SIG-M5 treated with dmso at 0.1 percent for 504 hours (cell line): ENCODE measurements around the gene BTBD7.

Experiments used
- DNase-seq: peaks from one replicate; lab custom pipeline; 2025; ENCODE audit not compliant: unreplicated experiment; lab: John Stamatoyannopoulos, UW

The BTBD7 gene

DNA sequence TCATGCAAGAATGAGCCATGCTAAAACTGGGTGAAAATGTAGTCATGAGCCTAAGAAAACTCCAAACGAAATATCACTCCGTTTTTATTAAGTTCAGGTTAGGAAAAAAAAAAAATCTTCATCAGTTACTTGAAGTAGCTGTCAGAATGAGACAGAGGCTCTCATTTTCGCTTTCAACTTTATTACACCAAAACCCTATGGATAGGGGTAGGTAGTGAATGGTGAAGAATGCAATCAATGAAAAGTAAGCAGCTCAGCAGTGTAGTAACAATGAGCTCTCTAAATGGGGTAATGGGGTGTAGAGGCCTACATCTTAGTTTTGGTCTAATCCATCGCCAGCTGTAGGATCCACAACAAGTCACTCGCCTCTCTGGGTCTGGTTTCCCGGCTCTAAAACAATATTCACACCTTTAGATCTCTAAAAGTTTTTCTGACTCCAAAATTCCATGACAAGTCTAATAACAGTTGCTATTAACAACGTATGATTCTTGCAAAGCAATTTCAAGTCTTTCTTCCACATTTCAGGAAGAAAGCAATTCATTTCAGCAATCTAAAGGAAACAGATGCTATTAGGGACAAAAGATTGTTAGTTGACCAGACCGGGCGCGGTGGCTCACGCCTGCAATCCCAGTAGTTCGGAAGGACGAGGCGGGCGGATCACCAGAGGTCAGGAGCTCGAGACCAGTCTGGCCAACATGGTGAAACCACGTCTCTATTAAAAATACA, 1.7 kb downstream of the BTBD7 start:
- DNase-seq = no peak

DNA sequence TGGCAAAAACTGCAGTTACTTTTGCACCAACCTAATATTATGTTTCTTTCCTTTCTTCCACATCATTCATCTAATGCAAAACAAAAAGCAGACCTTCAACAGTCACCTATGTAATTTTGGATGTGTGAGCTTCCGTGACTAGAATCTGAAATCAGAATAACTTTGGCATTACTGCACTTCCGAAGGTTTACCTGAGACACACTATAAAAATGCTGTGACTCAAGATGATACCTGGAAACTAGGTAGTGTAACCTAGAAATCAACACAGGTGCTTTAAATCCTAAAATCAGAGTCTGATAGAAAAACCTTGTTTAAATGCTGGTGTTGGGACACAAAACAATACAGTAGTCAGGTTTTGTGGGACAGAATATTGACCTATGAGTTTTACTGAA, 2.2 kb downstream of the BTBD7 start:
- no peak for DNase-seq

DNA sequence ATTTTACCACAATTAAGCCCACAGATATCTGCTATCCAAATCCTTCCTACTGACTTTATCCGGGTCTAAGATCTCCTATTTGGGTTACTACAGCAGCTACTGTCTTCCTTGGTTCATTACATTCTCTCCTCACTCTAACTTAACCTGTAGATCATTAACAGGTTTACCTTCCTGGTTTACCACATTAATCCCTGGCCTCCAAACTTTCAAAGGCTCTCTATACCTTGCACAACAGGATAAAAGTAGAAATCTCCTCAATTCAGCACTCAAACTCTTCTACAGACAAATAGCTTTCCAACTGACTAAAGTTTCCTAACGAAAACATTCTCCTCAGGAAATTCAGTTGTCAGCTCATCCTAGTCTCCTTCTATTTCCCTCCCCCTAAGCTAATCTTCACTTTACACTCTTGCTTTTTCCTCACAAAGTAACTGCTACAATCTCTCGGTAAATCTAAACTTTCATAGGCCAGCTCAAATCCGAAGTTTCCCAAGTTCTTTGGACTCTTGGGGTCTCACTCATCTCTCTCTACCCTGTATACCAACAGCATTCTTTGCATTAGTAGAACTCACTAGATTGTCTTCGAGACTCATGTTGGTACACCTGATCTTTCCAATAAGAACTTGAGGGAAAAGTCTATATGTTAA, 2.7 kb downstream of the BTBD7 start:
- no peak for DNase-seq

DNA sequence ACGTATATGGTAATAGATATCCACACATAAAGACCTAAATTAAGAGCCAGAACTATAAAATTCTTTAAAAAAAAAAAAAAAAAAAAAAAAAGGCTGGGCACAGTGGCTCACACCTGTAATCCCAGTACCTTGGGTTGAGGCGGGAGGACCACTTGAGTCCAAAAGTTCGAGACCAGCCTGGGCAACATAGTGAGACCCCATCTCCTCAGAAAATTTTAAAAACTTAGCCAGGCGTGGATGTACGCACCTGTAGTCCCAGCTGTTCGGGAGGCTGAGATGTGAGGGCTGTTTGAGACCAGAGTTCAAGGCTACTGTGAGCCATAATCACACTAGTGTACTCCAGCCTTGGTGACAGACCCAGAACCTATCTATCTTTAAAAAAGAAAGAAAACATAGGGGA, 4.3 kb downstream of the BTBD7 start:
- DNase-seq = no peak

DNA sequence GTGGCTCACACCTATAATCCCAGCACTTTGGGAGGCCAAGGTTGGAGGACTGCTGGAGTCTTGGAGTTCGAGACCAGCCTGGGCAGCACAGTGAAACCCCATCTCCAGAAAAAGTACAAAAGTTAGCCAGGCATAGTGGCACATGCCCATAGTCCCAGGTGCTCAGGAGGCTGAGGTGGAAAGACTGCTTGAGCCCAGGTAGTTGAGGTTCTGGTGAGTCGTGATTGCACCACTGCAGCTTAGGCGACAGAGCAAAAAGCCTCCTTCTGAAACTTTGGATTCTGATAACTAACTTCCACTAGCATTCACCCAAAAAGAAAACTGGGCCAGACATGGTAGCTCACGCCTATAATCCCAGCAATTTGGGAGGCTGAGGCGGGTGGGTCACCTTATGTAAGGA, 6.6 kb downstream of the BTBD7 start:
- DNase-seq = no peak

DNA sequence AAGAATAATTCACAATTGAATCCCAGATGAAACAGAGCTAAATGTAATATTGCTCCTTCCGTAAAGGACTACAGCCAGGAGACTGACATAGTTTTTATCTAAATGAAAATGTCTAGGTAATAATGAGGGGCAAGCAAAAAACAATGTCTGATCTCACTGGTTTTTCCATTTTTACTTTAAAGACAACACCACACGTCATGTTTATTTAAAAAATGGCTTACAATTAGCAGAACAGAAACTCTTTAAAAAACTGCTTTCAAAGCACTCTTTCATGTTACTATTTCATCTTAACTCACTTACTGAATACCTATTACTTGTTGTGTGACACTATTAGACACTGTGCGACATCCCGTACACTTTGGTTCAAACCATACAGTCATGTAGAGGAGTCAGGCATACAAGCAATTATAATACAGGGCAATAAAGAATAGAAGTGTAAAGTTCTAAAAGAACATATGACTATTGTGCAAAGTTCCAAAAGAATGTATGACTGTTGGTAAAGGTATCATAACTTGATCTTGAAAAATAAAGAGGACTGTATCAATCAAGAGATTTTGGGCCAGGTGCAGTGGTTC, 9.1 kb downstream of the BTBD7 start:
- DNase-seq = no peak

DNA sequence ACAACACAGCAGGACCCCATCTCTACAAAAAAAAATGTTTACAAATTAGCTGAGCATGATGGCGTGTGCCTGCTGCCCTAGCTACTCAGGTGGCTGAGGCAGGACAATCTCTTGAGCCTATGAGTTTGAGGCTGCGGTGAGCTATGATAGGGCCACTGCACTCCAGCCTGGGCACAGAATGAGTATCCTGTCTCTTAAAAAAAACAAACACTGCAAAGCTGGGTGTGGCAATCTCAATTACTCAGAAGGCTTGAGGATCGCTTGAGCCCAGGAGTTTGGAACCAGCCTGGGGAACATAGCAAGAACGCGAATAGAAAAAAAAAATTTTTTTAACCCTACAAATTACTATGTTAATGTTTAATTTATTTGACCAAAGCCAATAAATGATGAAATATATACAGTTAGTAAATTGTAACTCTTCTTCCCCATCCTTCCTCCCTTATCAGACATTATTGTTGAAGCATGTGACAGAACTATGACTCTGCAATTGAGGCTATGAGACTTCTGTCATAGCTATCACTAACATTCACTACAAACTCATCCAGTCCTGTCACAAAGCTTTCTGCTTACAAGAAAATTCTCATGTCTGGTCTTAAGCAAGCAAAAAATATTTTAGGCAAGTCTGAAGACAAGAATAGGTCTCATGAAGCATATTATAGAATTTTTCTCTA, 9.8 kb downstream of the BTBD7 start:
- no peak for DNase-seq

DNA sequence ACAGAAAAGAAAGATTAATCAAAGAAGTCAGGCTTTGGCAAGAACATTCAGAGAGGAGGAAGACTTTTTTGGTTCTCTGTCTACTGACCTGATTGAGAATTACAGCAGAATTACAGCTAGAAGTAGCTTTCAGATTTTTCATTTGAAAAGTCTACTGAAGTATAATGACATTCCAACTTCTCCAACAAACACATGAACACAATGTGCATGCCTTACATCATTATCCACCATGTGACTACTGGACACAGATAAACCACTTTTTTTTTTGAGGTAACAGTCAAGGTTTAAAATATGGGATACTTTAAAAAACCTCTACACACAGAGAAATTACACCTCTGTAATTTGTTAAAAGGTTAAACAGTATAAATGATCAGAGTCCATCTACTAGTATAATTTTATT, 12.3 kb downstream of the BTBD7 start:
- no peak for DNase-seq

DNA sequence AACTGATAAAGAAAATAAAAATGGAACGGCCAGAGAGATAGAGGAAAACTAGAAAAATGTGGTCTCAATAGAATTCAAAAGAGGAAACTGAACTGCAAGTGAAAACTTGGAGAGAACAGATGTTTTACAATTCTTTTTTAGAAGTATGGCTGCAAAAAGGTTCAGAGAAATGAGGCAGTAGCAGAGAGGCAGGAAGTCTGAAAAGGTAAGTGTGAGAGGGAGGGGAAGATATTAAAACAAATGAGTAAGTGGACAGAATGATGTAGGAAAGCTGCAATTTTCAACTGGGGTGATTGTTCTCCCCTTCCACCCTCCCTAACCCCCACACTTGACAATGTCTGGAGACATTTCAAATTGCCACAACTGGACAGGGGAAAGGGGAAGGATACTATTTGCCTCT, 12.9 kb downstream of the BTBD7 start:
- DNase-seq = no peak

DNA sequence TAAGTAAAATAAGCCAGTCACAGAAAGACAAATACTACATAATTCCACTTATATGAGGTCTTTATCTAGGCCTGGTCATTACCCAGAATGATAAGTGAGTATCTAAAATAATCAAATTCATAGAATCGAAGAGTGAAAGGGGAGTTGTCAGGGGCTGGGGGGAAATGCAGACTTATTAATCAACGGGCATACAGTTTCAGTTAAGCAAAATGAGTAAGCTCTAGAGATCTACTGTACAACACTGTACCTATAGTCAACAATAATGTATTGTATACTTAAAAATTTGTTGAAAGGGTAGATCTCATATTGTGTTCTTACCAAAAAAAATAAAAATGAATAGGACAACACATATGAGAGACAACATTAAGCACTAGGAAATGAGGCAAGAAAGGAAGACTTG, 13.3 kb downstream of the BTBD7 start:
- DNase-seq = no peak

DNA sequence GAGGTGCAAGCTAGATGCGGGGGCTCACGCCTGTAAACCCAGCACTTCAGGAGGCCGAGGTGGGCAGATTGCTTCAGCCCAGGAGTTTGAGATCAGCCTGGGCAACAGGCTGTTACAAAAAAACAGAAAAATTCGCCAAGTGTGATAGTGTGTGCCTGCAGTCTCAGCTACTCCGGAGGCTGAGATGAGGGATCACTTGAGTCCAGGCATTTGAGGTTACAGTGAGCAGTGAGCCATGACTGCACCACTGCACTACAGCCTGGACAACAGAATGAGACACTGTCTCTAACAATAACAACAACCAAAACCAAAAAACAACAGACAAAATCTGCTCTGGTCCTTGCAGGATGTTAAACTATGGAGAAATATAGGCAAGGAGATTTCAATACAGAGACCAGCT, 13.9 kb downstream of the BTBD7 start:
- no peak for DNase-seq

DNA sequence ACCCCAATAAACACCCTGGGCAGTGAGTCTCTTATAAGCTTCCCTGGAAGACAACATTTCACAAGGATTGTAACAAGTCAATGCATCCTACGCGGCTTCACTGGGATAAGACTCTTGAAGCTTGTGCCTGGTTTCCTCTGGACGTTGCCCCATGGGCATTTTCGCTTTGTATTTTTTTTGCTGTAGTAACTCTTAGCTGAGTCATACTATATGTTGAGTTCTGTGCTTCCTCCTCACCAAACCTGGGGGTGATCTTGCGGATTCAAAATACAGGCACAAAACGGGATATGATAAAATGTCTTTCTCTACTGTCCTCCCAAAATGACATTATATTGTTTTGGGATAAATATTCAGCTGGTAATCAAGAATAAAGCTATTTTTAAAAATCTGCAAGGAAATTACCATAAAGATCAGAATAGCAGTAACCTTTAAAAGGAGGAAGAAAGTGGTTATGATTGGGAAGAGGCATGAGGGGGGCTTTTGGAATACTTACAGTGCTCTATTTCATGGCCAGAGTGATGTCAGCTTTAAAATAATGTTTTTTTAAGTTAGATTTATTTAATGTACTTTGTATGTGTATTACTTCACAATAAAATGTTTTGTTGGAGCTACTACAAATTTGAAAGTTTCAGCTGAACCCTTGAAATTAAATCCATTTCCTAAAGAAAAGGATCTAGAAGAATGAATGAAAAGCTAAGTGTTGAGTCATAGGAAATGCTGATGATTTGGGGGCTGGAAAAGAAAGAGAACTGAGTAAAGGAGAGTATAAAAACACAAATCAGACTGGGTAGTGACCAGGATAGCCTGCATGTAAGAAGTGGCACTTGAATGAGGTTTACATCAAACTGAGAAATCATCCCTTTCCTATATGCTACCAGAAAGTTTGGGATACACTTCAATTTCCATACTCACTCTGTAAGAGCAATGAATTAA, 14.7 kb downstream of the BTBD7 start:
- DNase-seq = no peak

DNA sequence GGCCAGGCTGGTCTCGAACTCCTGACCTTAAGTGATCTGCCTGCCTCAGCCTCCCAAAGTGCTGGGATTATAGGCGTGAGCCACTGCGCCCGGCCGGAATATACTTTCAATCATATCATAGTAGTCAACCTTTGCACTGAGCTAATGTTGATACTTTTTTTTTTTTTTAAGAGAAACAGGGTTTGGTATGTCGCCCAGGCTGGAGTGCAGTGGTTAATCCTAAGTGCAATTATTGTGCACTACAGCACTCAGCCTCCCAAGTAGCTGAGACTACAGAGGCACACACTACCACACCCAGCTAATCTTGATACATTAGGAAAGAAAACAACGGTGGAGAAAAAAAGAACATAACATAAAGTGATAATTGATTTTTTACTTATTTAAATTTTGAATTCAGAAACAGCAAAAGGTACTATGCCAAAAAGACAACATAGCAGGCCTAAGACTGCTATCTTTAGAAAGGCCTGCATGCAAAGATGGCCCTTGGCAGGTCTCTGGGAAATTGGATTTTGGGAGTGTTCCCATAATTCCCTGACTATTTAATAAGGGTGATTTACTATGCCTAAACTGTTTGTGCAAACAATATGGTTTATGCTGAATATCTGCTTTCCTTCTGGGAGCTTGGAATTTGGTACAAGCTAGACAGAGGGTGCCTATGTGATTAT, 15.5 kb downstream of the BTBD7 start:
- DNase-seq = no peak

DNA sequence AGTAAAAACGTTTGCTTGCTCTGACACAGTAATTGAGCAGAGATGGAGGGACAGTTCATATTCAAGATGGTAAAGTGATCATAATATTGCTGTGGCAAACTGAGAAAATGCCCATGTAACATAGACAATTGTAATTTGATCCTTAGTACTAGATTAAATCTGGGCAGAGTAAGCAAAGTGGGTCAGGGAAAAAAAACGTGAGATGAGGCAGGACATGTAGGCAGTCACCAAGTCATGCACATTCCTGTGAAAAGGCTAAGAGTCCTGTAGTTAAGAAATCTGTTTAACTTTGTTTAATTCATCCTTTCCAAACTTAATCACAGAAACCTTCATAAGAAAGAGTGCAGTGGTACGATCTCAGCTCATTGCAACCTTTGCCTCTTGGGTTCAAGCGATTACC, 16.1 kb downstream of the BTBD7 start:
- DNase-seq = no peak

DNA sequence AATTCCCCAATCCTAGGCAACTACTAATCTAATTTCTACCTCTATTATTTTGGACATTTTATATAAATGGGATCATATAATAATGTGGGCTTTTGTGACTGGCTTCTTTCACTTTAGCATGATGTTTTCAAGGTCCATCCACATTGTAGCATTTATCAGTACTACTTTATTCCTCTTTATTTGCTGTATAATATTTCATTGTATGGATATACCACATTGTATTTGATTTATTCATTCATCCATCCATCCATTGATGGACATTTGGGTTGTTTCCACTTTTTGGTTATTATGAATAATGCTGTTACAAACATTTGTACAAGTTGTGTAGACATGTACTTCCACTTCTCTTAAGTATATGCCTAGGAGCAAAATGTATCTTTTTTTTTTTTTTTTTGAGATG, 17.3 kb downstream of the BTBD7 start:
- DNase-seq = no peak

DNA sequence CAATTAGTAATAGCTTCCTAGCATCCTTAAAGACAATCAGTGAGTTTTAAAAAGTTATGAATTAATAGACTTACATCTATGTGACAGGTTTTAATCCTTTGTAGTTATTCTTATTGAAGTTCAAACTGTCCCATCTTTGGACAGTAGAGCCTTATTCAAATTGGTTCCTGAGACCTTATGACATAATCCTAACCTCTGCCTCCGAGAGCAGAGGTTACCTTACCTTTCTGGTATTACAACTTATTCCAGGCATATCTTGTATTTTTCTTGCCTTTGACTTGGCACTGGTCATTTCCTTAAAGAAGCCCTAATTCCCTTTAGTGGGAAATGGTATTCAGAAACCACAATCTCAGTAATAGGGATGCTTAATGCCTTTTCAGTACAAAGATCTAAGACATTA, 21.8 kb downstream of the BTBD7 start:
- no peak for DNase-seq

DNA sequence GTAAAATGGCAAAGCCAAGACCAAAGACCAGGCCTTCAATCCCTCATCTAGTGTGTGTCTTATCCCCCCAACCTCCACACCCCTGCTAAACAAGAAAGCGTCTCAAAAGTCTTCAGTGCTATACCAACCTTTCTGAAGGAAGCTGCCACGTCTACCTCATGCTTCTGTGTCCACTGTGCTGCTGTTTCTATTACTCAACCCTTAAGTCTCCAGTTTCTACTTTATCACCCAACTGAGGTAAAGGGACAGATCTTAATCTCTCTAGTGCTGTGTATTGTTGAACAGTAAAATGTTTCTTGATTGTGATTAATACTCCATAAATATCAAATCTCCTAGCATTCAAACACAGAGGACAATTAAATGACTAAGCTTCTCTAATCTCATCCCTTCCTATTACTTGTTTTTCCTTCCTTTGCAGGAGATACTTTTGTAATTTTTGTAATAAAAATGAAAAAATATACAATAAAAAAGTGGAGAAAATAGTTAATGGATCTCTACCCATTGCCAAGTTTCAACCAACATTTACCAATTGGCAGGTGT, 23.3 kb downstream of the BTBD7 start:
- no peak for DNase-seq

DNA sequence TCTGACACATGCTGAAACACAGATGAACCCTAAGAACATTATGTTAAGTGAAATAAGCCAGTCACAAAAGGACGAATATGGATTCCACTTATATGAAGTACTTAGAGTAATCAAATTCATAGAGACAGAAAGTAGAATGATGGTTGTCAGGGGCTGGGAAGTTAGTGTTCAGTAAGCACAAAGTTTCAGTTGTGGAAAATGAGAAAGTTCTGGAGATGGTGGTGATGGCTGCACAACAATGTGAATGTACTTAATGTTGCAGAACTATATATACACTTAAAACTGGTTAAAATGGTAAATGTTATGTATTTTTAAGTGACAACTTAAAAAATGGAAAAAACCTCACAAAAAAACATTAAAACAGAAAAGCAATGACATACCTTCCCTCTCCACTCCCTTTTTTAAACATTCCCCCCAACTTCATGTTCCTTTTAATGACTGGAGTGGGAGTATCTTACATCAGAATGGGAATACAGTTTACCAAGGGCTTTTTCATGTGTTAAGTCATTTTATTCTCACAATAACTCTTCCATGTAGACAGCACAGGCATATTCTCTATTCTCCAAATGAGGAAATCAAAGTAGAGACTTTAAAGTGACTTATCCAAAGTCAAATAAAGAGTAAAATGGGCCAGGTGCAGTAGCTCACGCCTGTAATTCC, 24.0 kb downstream of the BTBD7 start:
- no peak for DNase-seq

DNA sequence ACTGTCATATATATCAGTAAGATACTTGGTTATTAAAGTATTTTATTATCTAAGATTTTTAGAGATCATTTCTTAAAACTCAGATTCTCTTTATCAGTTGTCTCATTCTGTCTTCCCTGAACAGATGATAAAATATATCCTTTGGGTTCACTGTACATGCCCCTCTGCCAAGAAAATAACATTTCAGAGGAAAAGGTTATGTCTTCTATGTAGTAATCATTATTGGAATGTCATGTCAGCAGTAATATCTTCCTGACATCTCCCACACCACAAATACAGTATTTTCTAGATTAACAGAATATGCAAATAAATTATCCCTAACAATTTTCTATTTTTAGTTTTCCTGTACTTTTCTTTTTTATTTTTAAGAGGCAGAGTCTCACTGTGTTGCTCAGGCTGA, 26.0 kb downstream of the BTBD7 start:
- DNase-seq = no peak
